Liver (tissue), 3 donors: ENCODE data around the gene CECR2.

Experiments used
- CTCF ChIP-seq: fragments of 150-350 bp; IDR thresholded peaks from 2 replicates; pipeline ENCODE4 v1.5.1; 2017; ENCODE audit warnings: improper control_type of control experiment, low read depth, low read length; ENCODE audit not compliant: missing input control
- MAX ChIP-seq: IDR thresholded peaks from 2 replicates; pipeline ENCODE4 v1.6.1; 2016; ENCODE audit warnings: antibody characterized with exemption
- RAD21 ChIP-seq, 2 donors: IDR thresholded peaks; 2 replicates each; pipeline ENCODE4 v1.6.1; 2016; ENCODE audit warnings: antibody characterized with exemption in 2 of 2, mild to moderate bottlenecking in 2 of 2
- REST ChIP-seq: IDR thresholded peaks from 2 replicates; pipeline ENCODE4 v1.6.1; 2016; ENCODE audit warnings: antibody characterized with exemption, mild to moderate bottlenecking
- YY1 ChIP-seq: IDR thresholded peaks from 2 replicates; pipeline ENCODE4 v1.6.1; 2016; ENCODE audit warnings: antibody characterized with exemption, mild to moderate bottlenecking
- donor health status: healthy.
- donor health status: healthy.

GRCh38 chr22:17508110-17508509, 138.8 kb downstream of the CECR2 start:
- no peak for TF ChIP-seq MAX
- no peak for TF ChIP-seq YY1
- no peak for TF ChIP-seq CTCF
- TF ChIP-seq REST: no peak
- no peak for TF ChIP-seq RAD21 (IDR thresholded peaks at IDR 0.05)
